ENCODE results near the gene SHC4. TPM values are rescaled to one million over a fixed set of nuclear protein-coding genes. Genes with fewer than 3 reads are reported as not detected.

Gene SHC4
- total and polyA plus RNA-seq, 2 of the 13 experiments (the other 11 are each of a cell fraction or from before 2014, with no cell fraction given): 0.04 TPM; not detected in 1

- no peak for TF ChIP-seq ZNF574 (CRISPR knock-in tag; IDR thresholded peaks at IDR 0.05)
- TF ChIP-seq ZNF558 (CRISPR knock-in tag; IDR thresholded peaks at IDR 0.05; ENCODE audit: borderline replicate concordance): no peak
- TF ChIP-seq ZUFSP (CRISPR knock-in tag; IDR thresholded peaks at IDR 0.05; ENCODE audit: borderline replicate concordance): no peak
- no peak for TF ChIP-seq SUZ12 (IDR thresholded peaks at IDR 0.05; ENCODE audit: low read depth, low read length)
- TF ChIP-seq HOXA9 (CRISPR knock-in tag; IDR thresholded peaks at IDR 0.05; ENCODE audit: borderline replicate concordance): no peak
- TF ChIP-seq KIAA2018 (CRISPR knock-in tag; IDR thresholded peaks at IDR 0.05; ENCODE audit: borderline replicate concordance): no peak
- no peak for TF ChIP-seq ZNF678 (CRISPR knock-in tag; IDR thresholded peaks at IDR 0.05)
- no peak for TF ChIP-seq ZNF546 (CRISPR knock-in tag; conservative IDR thresholded peaks at IDR 0.05)
- TF ChIP-seq PRDM4 (CRISPR knock-in tag; IDR thresholded peaks at IDR 0.05; ENCODE audit: borderline replicate concordance): no peak
- TF ChIP-seq ZNF572 (CRISPR knock-in tag; IDR thresholded peaks at IDR 0.05): no peak
- TF ChIP-seq HCFC1 (IDR thresholded peaks at IDR 0.05; ENCODE audit: low read depth, low read length): no peak
- TF ChIP-seq ZKSCAN8 (CRISPR knock-in tag; IDR thresholded peaks at IDR 0.05; ENCODE audit: borderline replicate concordance): no peak
- no peak for TF ChIP-seq SP5 (CRISPR knock-in tag; IDR thresholded peaks at IDR 0.05; ENCODE audit: borderline replicate concordance, low read depth)
Measured at GRCh38 chr15:48784756-48785155, 179.0 kb downstream of the SHC4 start (continued).
